ENCODE data around the gene RFTN1. TPM values are rescaled to one million over a fixed set of nuclear protein-coding genes. Genes with fewer than 3 reads are reported as not detected.

RFTN1 gene
- total and polyA plus RNA-seq, 5 donors from 2014 or later = 87.1 to 111 (median 104) TPM

GRCh38 chr3:16272588-16272987 is 240.9 kb downstream of the RFTN1 start:
- DNase-seq = no peak
- H3K36me3 ChIP-seq (ENCODE audit: control insufficient read depth, insufficient read depth, low read length) = peaks cover 26% of the 10 kb centered on the region
- peaks cover 20% of the 10 kb centered on the region for H3K36me3 Mint-ChIP-seq
- no peaks in the 10 kb centered on the region for H3K4me1 ChIP-seq (ENCODE audit: control insufficient read depth, insufficient read depth, low read length, poor library complexity, severe bottlenecking)
- peaks cover 0 to 7% (median 4%) of the 10 kb centered on the region in 4 donors for H3K4me1 Mint-ChIP-seq
- H3K4me3 Mint-ChIP-seq = no peak overlapping the region
- H3K27me3 ChIP-seq (ENCODE audit: control insufficient read depth, insufficient read depth, low read length) = no peaks in the 10 kb centered on the region
- no peak overlapping the region for H3K4me3 ChIP-seq (ENCODE audit: low read depth, low read length)
- no peaks in the 10 kb centered on the region for H3K9me3 Mint-ChIP-seq
- ATAC-seq (ENCODE audit: low read depth in 2 of 2) = no peak
- H3K27ac ChIP-seq (ENCODE audit: insufficient read depth, low read length, poor library complexity, severe bottlenecking) = no peak overlapping the region
- no peaks in the 10 kb centered on the region for H3K27me3 Mint-ChIP-seq
- no peaks in the 10 kb centered on the region for H3K9me3 ChIP-seq (ENCODE audit: control insufficient read depth in 2 of 2, low read length in 2 of 2)
- no peak overlapping the region for H3K27ac Mint-ChIP-seq

- Histone ChIP-seq H3K9me3 (ENCODE audit: control insufficient read depth in 2 of 2, low read length in 2 of 2) (no peaks in the 10 kb centered on the region), H3K27ac (ENCODE audit: insufficient read depth, low read length, poor library complexity, severe bottlenecking) (no peak overlapping the region), H3K36me3 (ENCODE audit: control insufficient read depth, insufficient read depth, low read length) (peaks cover 22% of the 10 kb centered on the region), H3K4me1 (ENCODE audit: control insufficient read depth, insufficient read depth, low read length, poor library complexity, severe bottlenecking) (peaks cover 3% of the 10 kb centered on the region), H3K4me3 (ENCODE audit: low read depth, low read length) (no peak overlapping the region), H3K27me3 (ENCODE audit: control insufficient read depth, insufficient read depth, low read length) (no peaks in the 10 kb centered on the region)
- no peak overlapping the region for H3K4me3 Mint-ChIP-seq
- DNase-seq = no peak
- H3K36me3 Mint-ChIP-seq = peaks cover 17% of the 10 kb centered on the region
- no peaks in the 10 kb centered on the region for H3K9me3 Mint-ChIP-seq
- no peak for ATAC-seq (ENCODE audit: low read depth in 2 of 2)
- no peaks in the 10 kb centered on the region for H3K27me3 Mint-ChIP-seq
- peaks cover 8 to 24% (median 14%) of the 10 kb centered on the region in 4 donors for H3K4me1 Mint-ChIP-seq
- no peak overlapping the region for H3K27ac Mint-ChIP-seq
Observed at GRCh38 chr3:16270855-16271254, 242.6 kb downstream of the RFTN1 start.

GRCh38 chr3:16266714-16267113 is 246.8 kb downstream of the RFTN1 start:
- Histone ChIP-seq H3K27ac (ENCODE audit: insufficient read depth, low read length, poor library complexity, severe bottlenecking) (peak overlapping the region; percentile 24), H3K4me1 (ENCODE audit: control insufficient read depth, insufficient read depth, low read length, poor library complexity, severe bottlenecking) (peaks cover 17% of the 10 kb centered on the region)
- H3K36me3 Mint-ChIP-seq = peaks cover 6% of the 10 kb centered on the region

More at GRCh38 chr3:16266714-16267113, 246.8 kb downstream of the RFTN1 start:
- H3K27me3 Mint-ChIP-seq = no peaks in the 10 kb centered on the region
- Histone ChIP-seq H3K27me3 (ENCODE audit: control insufficient read depth, insufficient read depth, low read length) (no peaks in the 10 kb centered on the region), H3K36me3 (ENCODE audit: control insufficient read depth, insufficient read depth, low read length) (peaks cover 17% of the 10 kb centered on the region), H3K4me3 (ENCODE audit: low read depth, low read length) (peak overlapping the region; percentile 14), H3K9me3 (ENCODE audit: control insufficient read depth in 2 of 2, low read length in 2 of 2) (no peaks in the 10 kb centered on the region)
- no peaks in the 10 kb centered on the region for H3K9me3 Mint-ChIP-seq
- peak overlapping the region in 2 of 3 donors; percentile 43 to 98 for H3K27ac Mint-ChIP-seq
- DNase-seq (no peak), ATAC-seq (ENCODE audit: low read depth in 2 of 2) (no peak)
- peak overlapping the region; percentile 64 to 99 (median 84) for H3K4me3 Mint-ChIP-seq
- peaks cover 20 to 45% (median 26%) of the 10 kb centered on the region in 4 donors for H3K4me1 Mint-ChIP-seq

Other genes starting within 250 kb of the RFTN1 start
- 20.0 TPM for gene DPH3, start 248.8 kb downstream of the RFTN1 start, total RNA-seq
- gene DPH3, start 248.8 kb downstream of the RFTN1 start, polyA plus RNA-seq = 10 to 100 TPM; 19.6 to 30.0 (median 22.5) TPM
- gene OXNAD1, start 248.5 kb downstream of the RFTN1 start, total RNA-seq = 109 TPM
- gene OXNAD1, start 248.5 kb downstream of the RFTN1 start, polyA plus RNA-seq = 10 to 100 TPM; 31.1 to 67.1 (median 50.4) TPM
- gene DAZL, start 91.7 kb upstream of the RFTN1 start, total RNA-seq = not detected
- gene DAZL, start 91.7 kb upstream of the RFTN1 start, polyA plus RNA-seq = not detected